ENCODE measurements around the gene TEX52.
A peak's percentile ranks its signal among the peaks of the same experiment; 100 is the strongest.

The TEX52 gene

DNA sequence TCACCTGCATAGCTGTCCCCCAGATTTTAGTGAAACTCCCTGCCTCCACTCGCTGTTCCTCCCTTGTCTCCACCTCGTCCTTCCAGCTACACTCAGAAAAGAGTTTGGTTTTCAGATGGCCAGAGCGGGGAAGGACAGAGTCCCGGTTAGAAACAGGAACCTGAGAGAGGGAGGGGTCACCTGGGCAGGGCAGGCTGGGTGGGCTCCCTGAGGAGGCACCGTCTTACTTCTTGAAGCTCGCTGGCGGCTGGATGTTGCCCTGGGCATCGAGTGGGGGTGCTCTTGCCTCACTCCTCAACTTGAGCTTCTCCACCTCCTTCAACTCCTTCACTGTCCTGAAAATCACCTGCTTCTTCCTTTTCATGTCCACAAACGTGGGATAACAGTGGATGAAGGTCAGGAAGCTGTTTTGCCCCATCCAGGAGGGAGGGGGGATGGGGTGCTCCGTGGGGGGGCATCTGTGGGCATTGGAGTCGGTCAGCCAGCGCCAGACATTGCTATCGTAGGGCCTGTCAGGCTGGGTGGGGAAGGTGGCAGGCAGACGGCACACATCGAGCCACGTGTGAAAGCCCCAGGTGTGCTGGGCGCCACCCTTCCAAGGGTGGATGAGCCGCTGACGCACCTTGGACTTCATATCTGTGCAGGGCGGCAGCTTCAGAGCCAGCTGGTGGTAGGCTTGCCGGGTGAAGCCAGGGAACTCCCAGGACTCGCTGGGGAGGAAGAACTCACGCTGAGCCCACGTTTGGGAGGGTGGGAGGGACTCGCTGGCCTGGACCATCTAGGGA is 2.0 kb downstream of the TEX52 start:
- no peaks in the 10 kb centered on the region for H3K36me3 ChIP-seq (replicated peaks)
- DNase-seq: no peak
- in situ Hi-C loops (cut with HindIII; ENCODE audit: low pct_ligation_motif_present, low sequenced_read_pairs): no loop called here
- no peak for TF ChIP-seq CTCF (IDR thresholded peaks at IDR 0.05; ENCODE audit: low read depth, low read length, missing control alignments)
- H3K27ac ChIP-seq: no peak overlapping the region
- no peak overlapping the region for H3K4me3 ChIP-seq (ENCODE audit: low read depth, low read length)
- no peaks in the 10 kb centered on the region for H3K27me3 ChIP-seq (replicated peaks)

GRCh38 chr12:2853626-2854025 is 3.2 kb downstream of the TEX52 start:
- in situ Hi-C loops (cut with HindIII; ENCODE audit: low pct_ligation_motif_present, low sequenced_read_pairs): no loop called here
- TF ChIP-seq CTCF (IDR thresholded peaks at IDR 0.05; ENCODE audit: low read depth, low read length, missing control alignments): peak; percentile 98
- peak; percentile 85 for DNase-seq

GRCh38 chr12:2851931-2852330 is 4.9 kb downstream of the TEX52 start:
- Histone ChIP-seq H3K27me3 (replicated peaks) (no peaks in the 10 kb centered on the region), H3K36me3 (replicated peaks) (no peaks in the 10 kb centered on the region), H3K4me3 (ENCODE audit: low read depth, low read length) (no peak overlapping the region), H3K27ac (no peak overlapping the region)
- TF ChIP-seq CTCF (IDR thresholded peaks at IDR 0.05; ENCODE audit: low read depth, low read length, missing control alignments): no peak
- in situ Hi-C loops (cut with HindIII; ENCODE audit: low pct_ligation_motif_present, low sequenced_read_pairs): no loop called here
- no peak for DNase-seq

More at GRCh38 chr12:2853626-2854025, 3.2 kb downstream of the TEX52 start:
- H3K4me3 ChIP-seq (ENCODE audit: low read depth, low read length): no peak overlapping the region
- no peak overlapping the region for H3K27ac ChIP-seq
- no peaks in the 10 kb centered on the region for H3K36me3 ChIP-seq (replicated peaks)
- H3K27me3 ChIP-seq (replicated peaks): no peaks in the 10 kb centered on the region

- TF ChIP-seq CTCF (IDR thresholded peaks at IDR 0.05; ENCODE audit: low read depth, low read length, missing control alignments): no peak
- Histone ChIP-seq H3K4me3 (ENCODE audit: low read depth, low read length) (peak overlapping the region; percentile 17), H3K27me3 (replicated peaks) (no peaks in the 10 kb centered on the region), H3K36me3 (replicated peaks) (no peaks in the 10 kb centered on the region), H3K27ac (peak overlapping the region; percentile 85)
- in situ Hi-C loops (cut with HindIII; ENCODE audit: low pct_ligation_motif_present, low sequenced_read_pairs): no loop called here
- DNase-seq: peak; percentile 86
Measured at GRCh38 chr12:2845280-2845679, 11.6 kb downstream of the TEX52 start.

DNA sequence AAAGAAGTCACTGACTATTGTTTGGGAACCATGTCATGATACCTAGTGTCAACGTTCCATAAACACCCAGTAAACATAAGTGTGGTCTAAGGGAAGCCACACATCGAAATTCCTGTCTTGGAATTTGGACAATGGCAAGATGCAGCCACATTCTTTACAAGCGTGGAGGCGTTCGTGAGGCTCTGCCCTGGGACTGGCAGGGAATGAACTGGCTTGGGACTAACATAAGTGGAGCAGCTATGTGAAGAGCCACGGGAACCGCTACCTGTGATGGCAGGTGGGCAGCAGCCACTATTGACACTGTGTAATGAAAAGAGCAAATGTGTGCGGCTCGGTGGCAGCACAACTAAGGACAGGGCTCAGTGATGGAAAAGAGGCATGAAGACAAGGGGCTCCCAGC is 12.1 kb downstream of the TEX52 start:
- peak; percentile 54 for DNase-seq
- Histone ChIP-seq H3K4me3 (ENCODE audit: low read depth, low read length) (no peak overlapping the region), H3K27me3 (replicated peaks) (no peaks in the 10 kb centered on the region), H3K27ac (peak overlapping the region; percentile 85), H3K36me3 (replicated peaks) (no peaks in the 10 kb centered on the region)
- in situ Hi-C loops (cut with HindIII; ENCODE audit: low pct_ligation_motif_present, low sequenced_read_pairs): no loop called here
- no peak for TF ChIP-seq CTCF (IDR thresholded peaks at IDR 0.05; ENCODE audit: low read depth, low read length, missing control alignments)

- in situ Hi-C loops (cut with HindIII; ENCODE audit: low pct_ligation_motif_present, low sequenced_read_pairs): no loop called here
- no peak for DNase-seq
Measured at GRCh38 chr12:2842948-2843347, 13.9 kb downstream of the TEX52 start.

More at GRCh38 chr12:2842948-2843347, 13.9 kb downstream of the TEX52 start:
- TF ChIP-seq CTCF (IDR thresholded peaks at IDR 0.05; ENCODE audit: low read depth, low read length, missing control alignments): no peak
- H3K4me3 ChIP-seq (ENCODE audit: low read depth, low read length): no peak overlapping the region
- no peaks in the 10 kb centered on the region for H3K36me3 ChIP-seq (replicated peaks)
- H3K27ac ChIP-seq: no peak overlapping the region
- no peaks in the 10 kb centered on the region for H3K27me3 ChIP-seq (replicated peaks)
